ENCODE data around the gene PNPLA5.
"Not testable (repeated sequence)": the region's sequence is repeated elsewhere in the genome, so short reads cannot be mapped to it uniquely, and the experiment has no call there.

Gene PNPLA5

GRCh38 chr22:43891360-43892182 is at the start of gene PNPLA5:
Gene PNPLA5, minus strand, starts transcription at chr22:43892013. Its CDS starts 133 bp downstream, at chr22:43891880.
- DNase-seq (ENCODE audit: low spot score): no peak

- DNase-seq (ENCODE audit: low spot score): no peak
These were observed 49.6 kb upstream of the PNPLA5 start for GRCh38 chr22:43941449-43941848.

- DNase-seq (ENCODE audit: low spot score): no peak
These were observed 40.0 kb upstream of the PNPLA5 start for GRCh38 chr22:43931771-43932170.

- DNase-seq (ENCODE audit: low spot score): no peak
These were observed 37.1 kb upstream of the PNPLA5 start for GRCh38 chr22:43928908-43929307.

- DNase-seq (ENCODE audit: low spot score): no peak
These were observed 36.7 kb upstream of the PNPLA5 start for GRCh38 chr22:43928468-43928867.

GRCh38 chr22:43926349-43926710 is 34.5 kb upstream of the PNPLA5 start:
- no peak for DNase-seq (ENCODE audit: low spot score)

GRCh38 chr22:43925433-43926348 is 33.9 kb upstream of the PNPLA5 start:
- no peak for DNase-seq (ENCODE audit: low spot score)

- DNase-seq (ENCODE audit: low spot score): no peak
These were observed 33.1 kb upstream of the PNPLA5 start for GRCh38 chr22:43924877-43925276.

- peak; percentile 68 for DNase-seq (ENCODE audit: low spot score)
These were observed 32.0 kb upstream of the PNPLA5 start, which contains the start of gene PNPLA3 for GRCh38 chr22:43923631-43924464. Gene PNPLA3, plus strand, starts transcription at chr22:43923805. Its CDS starts 107 bp downstream, at chr22:43923912.

GRCh38 chr22:43923191-43923590 is 31.4 kb upstream of the PNPLA5 start:
- DNase-seq (ENCODE audit: low spot score): peak; percentile 7

GRCh38 chr22:43922123-43922522 is 30.3 kb upstream of the PNPLA5 start:
- DNase-seq (ENCODE audit: low spot score): no peak

GRCh38 chr22:43921370-43921769 is 29.6 kb upstream of the PNPLA5 start:
- DNase-seq (ENCODE audit: low spot score): no peak

GRCh38 chr22:43919106-43919973 is 27.5 kb upstream of the PNPLA5 start:
- no peak for DNase-seq (ENCODE audit: low spot score)

- DNase-seq (ENCODE audit: low spot score): no peak
These were observed 25.7 kb upstream of the PNPLA5 start for GRCh38 chr22:43917521-43917920.

- no peak for DNase-seq (ENCODE audit: low spot score)
These were observed 19.5 kb upstream of the PNPLA5 start for GRCh38 chr22:43911351-43911750.

- DNase-seq (ENCODE audit: low spot score): no peak
These were observed 18.4 kb upstream of the PNPLA5 start for GRCh38 chr22:43910178-43910695.

GRCh38 chr22:43909708-43910107 is 17.9 kb upstream of the PNPLA5 start:
- no peak for DNase-seq (ENCODE audit: low spot score)

GRCh38 chr22:43905681-43906080 is 13.9 kb upstream of the PNPLA5 start:
- no peak for DNase-seq (ENCODE audit: low spot score)

GRCh38 chr22:43904412-43904811 is 12.6 kb upstream of the PNPLA5 start:
- not testable (repeated sequence) for DNase-seq (ENCODE audit: low spot score)

- not testable (repeated sequence) for DNase-seq (ENCODE audit: low spot score)
These were observed 11.2 kb upstream of the PNPLA5 start for GRCh38 chr22:43903033-43903432.

Data from cerebellar cortex (tissue), 1 donor.